ENCODE data around the gene GPC2.

Gene GPC2

GRCh38 chr7:100166317-100166940 lies 10.8 kb downstream of the GPC2 start:
- H3K4me3 ChIP-seq (ENCODE audit: low read length): no peak overlapping the region
- no peak for DNase-seq
- no peak overlapping the region for H3K4me2 ChIP-seq (ENCODE audit: low read length)
- H2BK15ac ChIP-seq (replicated peaks; ENCODE audit: low read depth): no peak overlapping the region
- H3K9ac ChIP-seq (ENCODE audit: low read length): peak overlapping the region; percentile 34
- H3K27ac ChIP-seq (ENCODE audit: low read depth, low read length): peak overlapping the region; percentile 14
- H3K36me3 ChIP-seq (ENCODE audit: control insufficient read depth, insufficient read depth, low read length): no peaks in the 10 kb centered on the region
- H3K18ac ChIP-seq (ENCODE audit: low read length): peak overlapping the region; percentile 2
- no peaks in the 10 kb centered on the region for H3K79me2 ChIP-seq (ENCODE audit: control insufficient read depth, insufficient read depth, low read length)
- H3K4ac ChIP-seq (ENCODE audit: low read depth, low read length): no peak overlapping the region
- peak overlapping the region; percentile 69 for H3K56ac ChIP-seq (ENCODE audit: low read length)
- no peak overlapping the region for H4K5ac ChIP-seq (ENCODE audit: low read length)
- peaks cover 11% of the 10 kb centered on the region for H3K4me1 ChIP-seq (ENCODE audit: control insufficient read depth, low read depth, low read length)
- no peak overlapping the region for H4K8ac ChIP-seq (ENCODE audit: low read depth, low read length)
- H2BK120ac ChIP-seq (ENCODE audit: low read depth, low read length): no peak overlapping the region
- no peak overlapping the region for H2BK5ac ChIP-seq (ENCODE audit: low read length)
- H3K23ac ChIP-seq (ENCODE audit: low read length): no peak overlapping the region
- no peak overlapping the region for H2AK5ac ChIP-seq (ENCODE audit: low read length)
- H3K79me1 ChIP-seq (ENCODE audit: low read length): no peaks in the 10 kb centered on the region
- no CpG with 5 or more reads among the region's 16 CpGs for WGBS (ENCODE audit: extremely low coverage, insufficient coverage, low lambda C conversion rate)
- H3K27me3 ChIP-seq (ENCODE audit: insufficient read depth, low read length, poor library complexity): no peaks in the 10 kb centered on the region

GRCh38 chr7:100163871-100164270 lies 13.3 kb downstream of the GPC2 start:
- Histone ChIP-seq H3K9ac (ENCODE audit: low read length) (no peak overlapping the region), H3K4me1 (ENCODE audit: control insufficient read depth, low read depth, low read length) (peaks cover 9% of the 10 kb centered on the region), H3K79me1 (ENCODE audit: low read length) (no peaks in the 10 kb centered on the region), H2AK5ac (ENCODE audit: low read length) (no peak overlapping the region), H3K18ac (ENCODE audit: low read length) (no peak overlapping the region), H4K5ac (ENCODE audit: low read length) (no peak overlapping the region), H3K23ac (ENCODE audit: low read length) (no peak overlapping the region), H3K4me2 (ENCODE audit: low read length) (no peak overlapping the region), H3K36me3 (ENCODE audit: control insufficient read depth, insufficient read depth, low read length) (no peaks in the 10 kb centered on the region), H3K56ac (ENCODE audit: low read length) (no peak overlapping the region), H3K4ac (ENCODE audit: low read depth, low read length) (no peak overlapping the region), H3K27ac (ENCODE audit: low read depth, low read length) (no peak overlapping the region), H3K4me3 (ENCODE audit: low read length) (no peak overlapping the region), H2BK15ac (replicated peaks; ENCODE audit: low read depth) (no peak overlapping the region), H2BK120ac (ENCODE audit: low read depth, low read length) (no peak overlapping the region), H2BK5ac (ENCODE audit: low read length) (no peak overlapping the region), H3K27me3 (ENCODE audit: insufficient read depth, low read length, poor library complexity) (no peaks in the 10 kb centered on the region), H4K8ac (ENCODE audit: low read depth, low read length) (no peak overlapping the region), H3K79me2 (ENCODE audit: control insufficient read depth, insufficient read depth, low read length) (no peaks in the 10 kb centered on the region)
- no peak for DNase-seq
- WGBS (ENCODE audit: extremely low coverage, insufficient coverage, low lambda C conversion rate): no CpG with 5 or more reads among the region's 5 CpGs

GRCh38 chr7:100163006-100163531 lies 14.1 kb downstream of the GPC2 start:
- Histone ChIP-seq H3K23ac (ENCODE audit: low read length) (no peak overlapping the region), H2BK5ac (ENCODE audit: low read length) (no peak overlapping the region), H3K79me2 (ENCODE audit: control insufficient read depth, insufficient read depth, low read length) (no peaks in the 10 kb centered on the region), H3K4me1 (ENCODE audit: control insufficient read depth, low read depth, low read length) (peaks cover 9% of the 10 kb centered on the region), H3K27me3 (ENCODE audit: insufficient read depth, low read length, poor library complexity) (no peaks in the 10 kb centered on the region), H3K36me3 (ENCODE audit: control insufficient read depth, insufficient read depth, low read length) (no peaks in the 10 kb centered on the region), H3K9ac (ENCODE audit: low read length) (no peak overlapping the region), H3K27ac (ENCODE audit: low read depth, low read length) (no peak overlapping the region), H3K18ac (ENCODE audit: low read length) (no peak overlapping the region), H4K8ac (ENCODE audit: low read depth, low read length) (no peak overlapping the region), H2AK5ac (ENCODE audit: low read length) (no peak overlapping the region), H4K5ac (ENCODE audit: low read length) (no peak overlapping the region), H3K56ac (ENCODE audit: low read length) (no peak overlapping the region), H2BK15ac (replicated peaks; ENCODE audit: low read depth) (no peak overlapping the region), H3K4me3 (ENCODE audit: low read length) (no peak overlapping the region), H3K4ac (ENCODE audit: low read depth, low read length) (no peak overlapping the region), H3K79me1 (ENCODE audit: low read length) (no peaks in the 10 kb centered on the region), H2BK120ac (ENCODE audit: low read depth, low read length) (no peak overlapping the region), H3K4me2 (ENCODE audit: low read length) (no peak overlapping the region)
- DNase-seq: peak; percentile 76
- WGBS (ENCODE audit: extremely low coverage, insufficient coverage, low lambda C conversion rate): no CpG with 5 or more reads among the region's 6 CpGs

GRCh38 chr7:100160067-100160466 lies 17.1 kb downstream of the GPC2 start:
- no peak overlapping the region for H3K27ac ChIP-seq (ENCODE audit: low read depth, low read length)
- WGBS (ENCODE audit: extremely low coverage, insufficient coverage, low lambda C conversion rate): no CpG with 5 or more reads among the region's 18 CpGs
- H2BK15ac ChIP-seq (replicated peaks; ENCODE audit: low read depth): no peak overlapping the region
- H2BK5ac ChIP-seq (ENCODE audit: low read length): no peak overlapping the region
- no peak overlapping the region for H3K4ac ChIP-seq (ENCODE audit: low read depth, low read length)
- H3K79me2 ChIP-seq (ENCODE audit: control insufficient read depth, insufficient read depth, low read length): no peaks in the 10 kb centered on the region
- no peak overlapping the region for H3K4me2 ChIP-seq (ENCODE audit: low read length)
- no peak overlapping the region for H2BK120ac ChIP-seq (ENCODE audit: low read depth, low read length)
- H3K56ac ChIP-seq (ENCODE audit: low read length): no peak overlapping the region
- H4K8ac ChIP-seq (ENCODE audit: low read depth, low read length): no peak overlapping the region
- H3K4me1 ChIP-seq (ENCODE audit: control insufficient read depth, low read depth, low read length): peaks cover 8% of the 10 kb centered on the region
- no peak overlapping the region for H2AK5ac ChIP-seq (ENCODE audit: low read length)
- no peak overlapping the region for H4K5ac ChIP-seq (ENCODE audit: low read length)
- peaks cover 11% of the 10 kb centered on the region for H3K36me3 ChIP-seq (ENCODE audit: control insufficient read depth, insufficient read depth, low read length)
- peaks cover 14% of the 10 kb centered on the region for H3K79me1 ChIP-seq (ENCODE audit: low read length)
- no peaks in the 10 kb centered on the region for H3K27me3 ChIP-seq (ENCODE audit: insufficient read depth, low read length, poor library complexity)
- H3K9ac ChIP-seq (ENCODE audit: low read length): no peak overlapping the region
- no peak overlapping the region for H3K18ac ChIP-seq (ENCODE audit: low read length)
- H3K23ac ChIP-seq (ENCODE audit: low read length): no peak overlapping the region
- DNase-seq: no peak
- no peak overlapping the region for H3K4me3 ChIP-seq (ENCODE audit: low read length)

GRCh38 chr7:100159099-100159623 lies 18.0 kb downstream of the GPC2 start:
- H3K79me1 ChIP-seq (ENCODE audit: low read length): peaks cover 15% of the 10 kb centered on the region
- no CpG with 5 or more reads among the region's 7 CpGs for WGBS (ENCODE audit: extremely low coverage, insufficient coverage, low lambda C conversion rate)
- DNase-seq: peak; percentile 68

More at GRCh38 chr7:100159099-100159623, 18.0 kb downstream of the GPC2 start:
- no peak overlapping the region for H3K4me3 ChIP-seq (ENCODE audit: low read length)
- peak overlapping the region; percentile 62 for H3K9ac ChIP-seq (ENCODE audit: low read length)
- no peaks in the 10 kb centered on the region for H3K27me3 ChIP-seq (ENCODE audit: insufficient read depth, low read length, poor library complexity)
- no peak overlapping the region for H3K4me2 ChIP-seq (ENCODE audit: low read length)
- peak overlapping the region; percentile 66 for H3K56ac ChIP-seq (ENCODE audit: low read length)
- H3K18ac ChIP-seq (ENCODE audit: low read length): no peak overlapping the region
- no peak overlapping the region for H3K23ac ChIP-seq (ENCODE audit: low read length)
- H2BK120ac ChIP-seq (ENCODE audit: low read depth, low read length): no peak overlapping the region
- H3K36me3 ChIP-seq (ENCODE audit: control insufficient read depth, insufficient read depth, low read length): peaks cover 11% of the 10 kb centered on the region
- no peak overlapping the region for H2AK5ac ChIP-seq (ENCODE audit: low read length)
- H3K79me2 ChIP-seq (ENCODE audit: control insufficient read depth, insufficient read depth, low read length): no peaks in the 10 kb centered on the region
- H4K8ac ChIP-seq (ENCODE audit: low read depth, low read length): no peak overlapping the region
- H3K4me1 ChIP-seq (ENCODE audit: control insufficient read depth, low read depth, low read length): peaks cover 10% of the 10 kb centered on the region
- no peak overlapping the region for H2BK15ac ChIP-seq (replicated peaks; ENCODE audit: low read depth)
- H4K5ac ChIP-seq (ENCODE audit: low read length): no peak overlapping the region
- peak overlapping the region; percentile 27 for H3K27ac ChIP-seq (ENCODE audit: low read depth, low read length)
- H2BK5ac ChIP-seq (ENCODE audit: low read length): no peak overlapping the region
- H3K4ac ChIP-seq (ENCODE audit: low read depth, low read length): no peak overlapping the region
